Measurements from ENCODE around the gene VENTX. TPM values are rescaled to one million over a fixed set of nuclear protein-coding genes. Genes with fewer than 3 reads are reported as not detected.

VENTX gene
- total and polyA plus RNA-seq, 2 of the 4 experiments (the other 2 are of a cell fraction), result not detected

- no peak overlapping the region for H3K4ac ChIP-seq (ENCODE audit: low read depth, low read length)
- no peak for TF ChIP-seq NFE2L2 (IDR thresholded peaks at IDR 0.05; ENCODE audit: low read depth, low read length)
- TF ChIP-seq CEBPB (IDR thresholded peaks at IDR 0.05; ENCODE audit: low read depth, low read length), result no peak
- TF ChIP-seq BHLHE40 (IDR thresholded peaks at IDR 0.05; ENCODE audit: low read depth, low read length), result no peak
- no peak for TF ChIP-seq SMC3 (IDR thresholded peaks at IDR 0.05; ENCODE audit: low read depth, low read length)
- no peak for TF ChIP-seq MXI1 (IDR thresholded peaks at IDR 0.05; ENCODE audit: borderline replicate concordance, low read depth, low read length)
- no peak for TF ChIP-seq MAZ (IDR thresholded peaks at IDR 0.05; ENCODE audit: borderline replicate concordance, low read depth, low read length)
- no peak for TF ChIP-seq POLR2A (IDR thresholded peaks at IDR 0.05; ENCODE audit: low read depth, low read length)
- TF ChIP-seq RFX5 (IDR thresholded peaks at IDR 0.05; ENCODE audit: low read depth, low read length), result no peak
- H2BK120ac ChIP-seq (ENCODE audit: low read depth, low read length), result no peak overlapping the region
- H2AK9ac ChIP-seq (replicated peaks; ENCODE audit: low read depth, low read length, poor library complexity), result no peak overlapping the region
- no peaks in the 10 kb centered on the region for H4K20me1 ChIP-seq (ENCODE audit: insufficient read depth, low read length)
- DNase-seq (no peak), ATAC-seq (ENCODE audit: low read depth) (no peak)
- no peak overlapping the region for H3K14ac ChIP-seq (replicated peaks; ENCODE audit: low read depth, low read length)
- H2BK5ac ChIP-seq (ENCODE audit: low read depth, low read length, poor library complexity, severe bottlenecking), result no peak overlapping the region
- CTCF ChIA-PET, result no interaction called here
- H3K27me3 ChIP-seq (ENCODE audit: control insufficient read depth, insufficient read depth, low read length), result no peaks in the 10 kb centered on the region
- H3K23ac ChIP-seq (ENCODE audit: low read depth, low read length), result no peak overlapping the region
- dilution Hi-C loops (cut with HindIII; ENCODE audit: low sequenced_read_pairs, unreplicated experiment) (no loop called here), in situ Hi-C loops (cut with MboI; ENCODE audit: low sequenced_read_pairs) (no loop called here), intact Hi-C loops (cut with micrococcal nuclease) (no loop called here)
- H2BK15ac ChIP-seq (ENCODE audit: low read depth, low read length), result no peak overlapping the region
- H2BK20ac ChIP-seq (ENCODE audit: low read depth, low read length), result no peak overlapping the region
- no peaks in the 10 kb centered on the region for H3K9me3 ChIP-seq (ENCODE audit: control insufficient read depth, insufficient read depth, low read length)
- H3K9ac ChIP-seq (ENCODE audit: low read depth, low read length), result no peak overlapping the region
- WGBS, 2 experiments (ENCODE audit: extremely low coverage in 2 of 2, insufficient read length in 1 of 2), result 76% methylated on average over 26 of the region's 62 CpGs; no CpG with 5 or more reads in 1 of the 2 experiments
- no peak overlapping the region for H2AK5ac ChIP-seq (ENCODE audit: low read depth, low read length)
- no peak overlapping the region for H3K56ac ChIP-seq (ENCODE audit: extremely low read depth, insufficient read depth, low read length)
- POLR2A ChIA-PET (ENCODE audit: unreplicated experiment), result no interaction called here
- H2AFZ ChIP-seq (replicated peaks; ENCODE audit: low read length, poor library complexity), result no peak overlapping the region
- H3K9me1 ChIP-seq (ENCODE audit: insufficient read depth, low read length), result no peaks in the 10 kb centered on the region
- no peaks in the 10 kb centered on the region for H3K79me1 ChIP-seq (ENCODE audit: low read depth in 1 of 2, low read length in 2 of 2)
- no peaks in the 10 kb centered on the region for H3K4me1 ChIP-seq (ENCODE audit: control insufficient read depth, insufficient read depth, low read length)
- no peaks in the 10 kb centered on the region for H3K36me3 ChIP-seq (ENCODE audit: control insufficient read depth, insufficient read depth, low read length)
- BruUV-seq (replicated peaks), result no TSS peak
- H3K4me3 ChIP-seq (ENCODE audit: insufficient read depth, low read depth, low read length), result no peak overlapping the region
- H4K91ac ChIP-seq (ENCODE audit: insufficient read depth, low read depth, low read length), result no peak overlapping the region
- no peak overlapping the region for H3K4me2 ChIP-seq (ENCODE audit: low read depth, low read length)
- no peak overlapping the region for H4K8ac ChIP-seq (ENCODE audit: low read depth in 2 of 2, low read length in 2 of 2)
- no peak overlapping the region for H4K5ac ChIP-seq (ENCODE audit: low read depth, low read length)
- H3K18ac ChIP-seq (ENCODE audit: low read depth, low read length), result no peak overlapping the region
- no peak overlapping the region for H3K27ac ChIP-seq (ENCODE audit: insufficient read depth, low read length)
Observed at GRCh38 chr10:133202778-133203651, 34.6 kb upstream of the VENTX start.
